ENCODE data around the gene LIMCH1. TPM values are rescaled to one million over a fixed set of nuclear protein-coding genes. Genes with fewer than 3 reads are reported as not detected.

LIMCH1 gene
- total and polyA plus RNA-seq, 2 experiments from 2014 or later, result 10.6 to 13.3 TPM

DNA sequence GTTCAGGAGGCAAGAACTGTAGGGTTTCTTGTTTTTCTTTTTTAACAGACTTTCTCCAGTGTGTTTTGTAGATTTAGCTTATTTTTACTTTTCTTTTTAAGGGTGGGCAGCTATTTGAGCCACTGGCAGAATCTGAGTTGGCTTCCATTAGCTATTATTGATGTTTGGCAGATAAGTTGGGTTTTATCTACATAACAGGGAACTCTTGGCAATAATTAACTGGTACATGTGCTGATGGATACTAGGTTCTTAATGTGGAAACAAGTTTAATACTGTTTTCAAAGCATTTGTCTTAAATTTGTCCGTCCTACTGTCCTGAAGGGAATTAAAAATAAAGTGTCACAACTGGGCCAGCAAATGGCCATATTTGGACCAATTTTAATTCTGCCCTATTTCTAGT lies 130.1 kb downstream of the LIMCH1 start:
- H3K79me2 ChIP-seq, result no peaks in the 10 kb centered on the region
- H3K4me3 ChIP-seq, result no peak overlapping the region
- no peaks in the 10 kb centered on the region for H3K9me3 ChIP-seq (ENCODE audit: low read depth)
- no peaks in the 10 kb centered on the region for H4K20me1 ChIP-seq (ENCODE audit: insufficient read depth, poor library complexity, severe bottlenecking)
- H2AFZ ChIP-seq, result no peak overlapping the region
- no peak overlapping the region for H3K4me2 ChIP-seq
- no peaks in the 10 kb centered on the region for H3K27me3 ChIP-seq
- no peak for DNase-seq (ENCODE audit: low spot score)
- WGBS (ENCODE audit: low lambda C conversion rate, missing lambda C conversion rate), result 90% methylated on average over 1 of the region's 1 CpG
- no peak overlapping the region for H3K27ac ChIP-seq
- H3K36me3 ChIP-seq (replicated peaks; ENCODE audit: insufficient read depth, low read depth), result no peaks in the 10 kb centered on the region
- no peaks in the 10 kb centered on the region for H3K9me2 ChIP-seq (replicated peaks; ENCODE audit: insufficient read depth)
- TF ChIP-seq EZH2phosphoT487 (IDR thresholded peaks at IDR 0.05; ENCODE audit: low read depth, severe bottlenecking, unreplicated experiment) (no peak), EZH2 (IDR thresholded peaks at IDR 0.05; ENCODE audit: borderline replicate concordance) (no peak)
- TF ChIP-seq, protein P1, sequence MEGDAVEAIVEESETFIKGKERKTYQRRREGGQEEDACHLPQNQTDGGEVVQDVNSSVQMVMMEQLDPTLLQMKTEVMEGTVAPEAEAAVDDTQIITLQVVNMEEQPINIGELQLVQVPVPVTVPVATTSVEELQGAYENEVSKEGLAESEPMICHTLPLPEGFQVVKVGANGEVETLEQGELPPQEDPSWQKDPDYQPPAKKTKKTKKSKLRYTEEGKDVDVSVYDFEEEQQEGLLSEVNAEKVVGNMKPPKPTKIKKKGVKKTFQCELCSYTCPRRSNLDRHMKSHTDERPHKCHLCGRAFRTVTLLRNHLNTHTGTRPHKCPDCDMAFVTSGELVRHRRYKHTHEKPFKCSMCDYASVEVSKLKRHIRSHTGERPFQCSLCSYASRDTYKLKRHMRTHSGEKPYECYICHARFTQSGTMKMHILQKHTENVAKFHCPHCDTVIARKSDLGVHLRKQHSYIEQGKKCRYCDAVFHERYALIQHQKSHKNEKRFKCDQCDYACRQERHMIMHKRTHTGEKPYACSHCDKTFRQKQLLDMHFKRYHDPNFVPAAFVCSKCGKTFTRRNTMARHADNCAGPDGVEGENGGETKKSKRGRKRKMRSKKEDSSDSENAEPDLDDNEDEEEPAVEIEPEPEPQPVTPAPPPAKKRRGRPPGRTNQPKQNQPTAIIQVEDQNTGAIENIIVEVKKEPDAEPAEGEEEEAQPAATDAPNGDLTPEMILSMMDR (IDR thresholded peaks at IDR 0.05; ENCODE audit: poor library complexity), result no peak
- H3K4me1 ChIP-seq (ENCODE audit: insufficient read depth), result no peaks in the 10 kb centered on the region

DNA sequence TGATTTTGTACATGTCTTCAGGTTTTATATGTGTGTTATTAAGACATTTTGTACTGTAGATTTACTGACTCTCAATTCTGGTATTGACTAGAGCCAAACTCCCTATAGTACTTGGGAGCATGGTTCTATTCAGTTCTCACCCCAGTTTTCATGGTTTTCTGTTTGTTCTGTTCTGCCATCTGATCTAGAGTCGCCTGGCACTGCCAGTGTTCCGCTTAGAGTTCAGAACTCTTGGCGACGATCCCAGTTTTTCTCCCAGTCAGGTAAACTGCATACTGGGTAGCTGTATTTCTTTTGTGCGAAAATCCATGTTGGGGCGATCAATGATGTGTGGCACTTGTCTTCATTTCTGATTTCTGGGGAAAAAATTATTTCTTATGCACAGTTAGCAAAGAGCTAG lies 132.6 kb downstream of the LIMCH1 start:
- no peak overlapping the region for H2AFZ ChIP-seq
- no peak for DNase-seq (ENCODE audit: low spot score)
- TF ChIP-seq, protein P1 (IDR thresholded peaks at IDR 0.05; ENCODE audit: poor library complexity), result no peak
- no peak for TF ChIP-seq EZH2phosphoT487 (IDR thresholded peaks at IDR 0.05; ENCODE audit: low read depth, severe bottlenecking, unreplicated experiment)
- TF ChIP-seq EZH2 (IDR thresholded peaks at IDR 0.05; ENCODE audit: borderline replicate concordance), result no peak
- H3K4me3 ChIP-seq, result no peak overlapping the region
- no peaks in the 10 kb centered on the region for H3K79me2 ChIP-seq
- WGBS (ENCODE audit: low lambda C conversion rate, missing lambda C conversion rate), result 96% methylated on average over 6 of the region's 6 CpGs
- H3K4me1 ChIP-seq (ENCODE audit: insufficient read depth), result no peaks in the 10 kb centered on the region
- no peak overlapping the region for H3K4me2 ChIP-seq
- no peaks in the 10 kb centered on the region for H3K36me3 ChIP-seq (replicated peaks; ENCODE audit: insufficient read depth, low read depth)
- H3K9me2 ChIP-seq (replicated peaks; ENCODE audit: insufficient read depth), result no peaks in the 10 kb centered on the region
- H4K20me1 ChIP-seq (ENCODE audit: insufficient read depth, poor library complexity, severe bottlenecking), result no peaks in the 10 kb centered on the region
- H3K27ac ChIP-seq, result no peak overlapping the region
- H3K27me3 ChIP-seq, result no peaks in the 10 kb centered on the region
- no peaks in the 10 kb centered on the region for H3K9me3 ChIP-seq (ENCODE audit: low read depth)

DNA sequence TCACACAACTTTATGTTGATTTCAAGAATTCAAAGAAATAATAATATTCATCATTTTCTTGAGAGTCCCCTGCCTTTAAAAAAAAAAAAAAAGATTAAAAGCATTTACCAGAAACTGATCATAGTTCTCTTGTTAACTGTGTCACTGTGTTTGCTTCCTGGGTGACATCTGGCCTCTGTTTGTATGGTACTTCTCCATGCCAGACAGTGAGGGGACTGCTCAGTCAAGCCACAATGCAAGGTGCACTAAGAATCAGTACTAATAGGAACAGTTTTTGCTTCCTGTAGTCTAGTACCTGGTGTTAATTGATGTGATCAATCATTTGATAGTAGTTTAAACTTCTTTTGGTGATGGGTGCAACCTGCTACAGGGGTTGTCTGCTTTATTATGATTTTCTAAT lies 133.0 kb downstream of the LIMCH1 start:
- H3K79me2 ChIP-seq, result no peaks in the 10 kb centered on the region
- no peak overlapping the region for H3K27ac ChIP-seq
- no peak for DNase-seq (ENCODE audit: low spot score)

More for the DNA sequence above, 133.0 kb downstream of the LIMCH1 start:
- Histone ChIP-seq H3K36me3 (replicated peaks; ENCODE audit: insufficient read depth, low read depth) (no peaks in the 10 kb centered on the region), H2AFZ (no peak overlapping the region), H3K9me3 (ENCODE audit: low read depth) (no peaks in the 10 kb centered on the region), H3K4me2 (no peak overlapping the region), H4K20me1 (ENCODE audit: insufficient read depth, poor library complexity, severe bottlenecking) (no peaks in the 10 kb centered on the region), H3K4me3 (no peak overlapping the region), H3K4me1 (ENCODE audit: insufficient read depth) (no peaks in the 10 kb centered on the region), H3K27me3 (no peaks in the 10 kb centered on the region), H3K9me2 (replicated peaks; ENCODE audit: insufficient read depth) (no peaks in the 10 kb centered on the region)
- TF ChIP-seq EZH2phosphoT487 (IDR thresholded peaks at IDR 0.05; ENCODE audit: low read depth, severe bottlenecking, unreplicated experiment), result no peak
- TF ChIP-seq, protein P1 (IDR thresholded peaks at IDR 0.05; ENCODE audit: poor library complexity), result no peak
- TF ChIP-seq EZH2 (IDR thresholded peaks at IDR 0.05; ENCODE audit: borderline replicate concordance), result no peak

All from hepatocyte (in vitro differentiated cells).